Measurements from ENCODE around the gene SLC26A1. TPM values are rescaled to one million over a fixed set of nuclear protein-coding genes. Genes with fewer than 3 reads are reported as not detected.
A peak's percentile ranks its signal among the peaks of the same experiment; 100 is the strongest.

SLC26A1 gene
- total RNA-seq, 8 experiments from 2014 or later, result 0.60 to 6.3 (median 2.0) TPM

DNA sequence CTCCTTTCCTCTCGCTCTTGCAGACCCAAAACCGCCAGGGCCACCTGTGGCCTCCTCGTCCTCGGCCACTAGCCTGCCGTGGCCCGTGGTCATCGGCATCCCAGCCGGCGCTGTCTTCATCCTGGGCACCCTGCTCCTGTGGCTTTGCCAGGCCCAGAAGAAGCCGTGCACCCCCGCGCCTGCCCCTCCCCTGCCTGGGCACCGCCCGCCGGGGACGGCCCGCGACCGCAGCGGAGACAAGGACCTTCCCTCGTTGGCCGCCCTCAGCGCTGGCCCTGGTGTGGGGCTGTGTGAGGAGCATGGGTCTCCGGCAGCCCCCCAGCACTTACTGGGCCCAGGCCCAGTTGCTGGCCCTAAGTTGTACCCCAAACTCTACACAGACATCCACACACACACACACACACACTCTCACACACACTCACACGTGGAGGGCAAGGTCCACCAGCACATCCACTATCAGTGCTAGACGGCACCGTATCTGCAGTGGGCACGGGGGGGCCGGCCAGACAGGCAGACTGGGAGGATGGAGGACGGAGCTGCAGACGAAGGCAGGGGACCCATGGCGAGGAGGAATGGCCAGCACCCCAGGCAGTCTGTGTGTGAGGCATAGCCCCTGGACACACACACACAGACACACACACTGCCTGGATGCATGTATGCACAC is 31.8 kb upstream of the SLC26A1 start:
- WGBS, 10 experiments, result 68 to 93% methylated on average over 5 to 8 of the region's 32 CpGs; no CpG with 5 or more reads in 8 of the 10 experiments
- Histone ChIP-seq H3K4me1 (replicated peaks in 1 of 2) (peaks cover 18 to 23% of the 10 kb centered on the region in 2 donors), H3K4me3 (no peak overlapping the region), H3K27ac (no peak overlapping the region)
- no peak for ATAC-seq (replicated peaks in 6 of 8)
- in situ Hi-C loops (cut with MboI; ENCODE audit: low pct_unique_long_range_greater_than_20kb in 2 of 9, low sequenced_read_pairs in 9 of 9, unreplicated experiment in 9 of 9), result no loop called here

DNA sequence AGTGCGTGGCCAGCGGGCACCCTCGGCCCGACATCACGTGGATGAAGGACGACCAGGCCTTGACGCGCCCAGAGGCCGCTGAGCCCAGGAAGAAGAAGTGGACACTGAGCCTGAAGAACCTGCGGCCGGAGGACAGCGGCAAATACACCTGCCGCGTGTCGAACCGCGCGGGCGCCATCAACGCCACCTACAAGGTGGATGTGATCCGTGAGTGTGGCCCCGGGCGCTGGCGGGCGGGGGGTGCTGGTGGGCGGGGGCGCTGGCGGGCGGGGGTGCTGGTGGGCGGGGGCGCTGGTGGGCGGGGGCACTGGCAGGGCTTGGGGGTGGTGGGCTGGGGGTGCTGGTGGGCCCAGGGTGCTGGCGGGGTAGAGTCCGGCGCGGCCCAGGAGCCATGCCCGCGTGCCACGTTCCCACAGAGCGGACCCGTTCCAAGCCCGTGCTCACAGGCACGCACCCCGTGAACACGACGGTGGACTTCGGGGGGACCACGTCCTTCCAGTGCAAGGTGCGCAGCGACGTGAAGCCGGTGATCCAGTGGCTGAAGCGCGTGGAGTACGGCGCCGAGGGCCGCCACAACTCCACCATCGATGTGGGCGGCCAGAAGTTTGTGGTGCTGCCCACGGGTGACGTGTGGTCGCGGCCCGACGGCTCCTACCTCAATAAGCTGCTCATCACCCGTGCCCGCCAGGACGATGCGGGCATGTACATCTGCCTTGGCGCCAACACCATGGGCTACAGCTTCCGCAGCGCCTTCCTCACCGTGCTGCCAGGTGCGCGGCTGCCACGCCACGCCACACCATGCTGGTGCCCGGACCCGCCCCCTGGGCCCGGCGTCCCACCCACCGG is 30.9 kb upstream of the SLC26A1 start:
- peaks cover 24 to 30% of the 10 kb centered on the region in 2 donors for H3K4me1 ChIP-seq (replicated peaks in 1 of 2)
- no peak overlapping the region for H3K4me3 ChIP-seq
- ATAC-seq (replicated peaks in 6 of 8), result no peak
- in situ Hi-C loops (cut with MboI; ENCODE audit: low pct_unique_long_range_greater_than_20kb in 2 of 9, low sequenced_read_pairs in 9 of 9, unreplicated experiment in 9 of 9), result no loop called here
- no peak overlapping the region for H3K27ac ChIP-seq
- WGBS, 10 experiments, result 92 to 97% methylated on average over 5 to 6 of the region's 83 CpGs; no CpG with 5 or more reads in 8 of the 10 experiments

DNA sequence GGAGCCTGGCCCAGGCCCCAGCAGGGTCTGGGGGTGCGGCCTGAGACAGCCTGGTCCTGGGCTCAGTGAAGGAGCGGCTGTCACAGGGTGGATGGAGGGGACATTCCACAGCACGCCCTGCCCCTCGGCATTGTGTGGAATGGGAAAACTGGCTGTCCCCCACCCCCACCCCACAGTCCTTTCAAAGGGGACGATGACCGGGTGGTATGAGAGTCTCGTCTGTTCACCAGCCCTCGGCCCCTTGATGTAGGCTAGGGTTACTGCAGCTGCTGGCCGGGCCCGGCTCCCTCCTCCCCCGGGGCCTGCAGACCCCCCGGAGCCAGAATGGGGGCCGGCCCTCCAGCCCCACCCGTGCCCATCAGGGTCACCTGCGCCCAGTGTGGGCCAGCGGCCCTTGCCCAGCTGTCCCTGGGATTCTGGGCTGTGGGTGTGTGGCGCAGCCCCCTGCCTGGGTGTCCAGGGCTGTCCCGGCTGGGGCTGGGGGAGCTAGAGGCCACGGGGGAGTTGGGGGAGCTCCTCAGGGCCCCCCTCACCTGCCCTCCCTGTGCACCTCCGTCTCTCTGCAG is 30.0 kb upstream of the SLC26A1 start:
- 60 to 100% (median 100%) methylated on average over 2 of the region's 20 CpGs; no CpG with 5 or more reads in 7 of the 10 experiments for WGBS, 10 experiments
- no peak for ATAC-seq (replicated peaks in 6 of 8)
- Histone ChIP-seq H3K27ac (no peak overlapping the region), H3K4me3 (no peak overlapping the region), H3K4me1 (replicated peaks in 1 of 2) (peaks cover 34 to 40% of the 10 kb centered on the region in 2 donors)
- in situ Hi-C loops (cut with MboI; ENCODE audit: low pct_unique_long_range_greater_than_20kb in 2 of 9, low sequenced_read_pairs in 9 of 9, unreplicated experiment in 9 of 9), result no loop called here

DNA sequence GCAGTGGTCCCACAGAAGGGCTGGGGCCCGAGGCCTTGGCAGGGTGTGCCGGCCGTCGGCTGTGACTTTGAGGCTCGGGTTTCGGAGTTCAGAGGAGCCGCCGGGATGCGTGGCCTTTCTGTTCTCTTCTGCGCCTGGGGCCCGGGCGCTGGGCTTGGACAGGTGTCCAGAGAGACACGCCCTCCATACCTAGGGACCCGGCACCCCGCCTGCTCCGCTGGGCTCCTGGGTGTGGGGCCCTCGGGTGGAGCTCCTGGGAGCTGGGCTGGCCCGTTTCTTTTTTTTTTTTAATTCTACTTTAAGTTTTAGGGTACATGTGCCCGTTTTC is 29.5 kb upstream of the SLC26A1 start:
- WGBS, 10 experiments, result 100% methylated on average over 3 of the region's 19 CpGs; no CpG with 5 or more reads in 9 of the 10 experiments
- Histone ChIP-seq H3K4me1 (replicated peaks in 1 of 2) (peaks cover 34 to 42% of the 10 kb centered on the region in 2 donors), H3K27ac (no peak overlapping the region), H3K4me3 (no peak overlapping the region)
- peak in 2 of 8 experiments; percentile 8 to 11 for ATAC-seq (replicated peaks in 6 of 8)
- in situ Hi-C loops (cut with MboI; ENCODE audit: low pct_unique_long_range_greater_than_20kb in 2 of 9, low sequenced_read_pairs in 9 of 9, unreplicated experiment in 9 of 9), result no loop called here

DNA sequence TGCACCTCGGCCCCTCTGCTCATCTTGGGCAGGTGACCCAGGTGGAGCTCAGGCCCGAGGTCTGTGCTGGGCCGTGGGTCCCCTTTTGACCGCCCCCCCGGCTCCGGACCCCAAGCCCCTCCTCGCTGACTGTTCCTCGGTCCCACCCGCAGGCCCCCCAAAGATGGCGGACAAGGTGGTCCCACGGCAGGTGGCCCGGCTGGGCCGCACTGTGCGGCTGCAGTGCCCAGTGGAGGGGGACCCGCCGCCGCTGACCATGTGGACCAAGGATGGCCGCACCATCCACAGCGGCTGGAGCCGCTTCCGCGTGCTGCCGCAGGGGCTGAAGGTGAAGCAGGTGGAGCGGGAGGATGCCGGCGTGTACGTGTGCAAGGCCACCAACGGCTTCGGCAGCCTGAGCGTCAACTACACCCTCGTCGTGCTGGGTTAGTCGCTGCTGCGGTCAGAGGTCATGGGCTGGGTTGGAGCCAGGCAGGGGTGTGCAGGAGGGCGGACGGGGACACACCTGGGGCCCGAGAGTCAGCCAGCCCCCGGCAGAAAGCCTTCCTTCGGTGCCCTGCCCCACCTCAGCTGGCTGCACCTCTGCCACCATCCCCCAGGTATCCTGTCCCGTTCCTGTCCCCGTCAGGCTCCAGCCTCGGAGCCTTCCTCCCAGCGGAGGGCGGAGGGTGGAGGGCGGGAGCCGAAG is 29.0 kb upstream of the SLC26A1 start:
- no peak for ATAC-seq (replicated peaks in 6 of 8)
- no peak overlapping the region for H3K27ac ChIP-seq
- H3K4me1 ChIP-seq (replicated peaks in 1 of 2), result peaks cover 34 to 42% of the 10 kb centered on the region in 2 donors
- no peak overlapping the region for H3K4me3 ChIP-seq
- 80% methylated on average over 1 of the region's 46 CpGs; no CpG with 5 or more reads in 9 of the 10 experiments for WGBS, 10 experiments
- in situ Hi-C loops (cut with MboI; ENCODE audit: low pct_unique_long_range_greater_than_20kb in 2 of 9, low sequenced_read_pairs in 9 of 9, unreplicated experiment in 9 of 9), result no loop called here

DNA sequence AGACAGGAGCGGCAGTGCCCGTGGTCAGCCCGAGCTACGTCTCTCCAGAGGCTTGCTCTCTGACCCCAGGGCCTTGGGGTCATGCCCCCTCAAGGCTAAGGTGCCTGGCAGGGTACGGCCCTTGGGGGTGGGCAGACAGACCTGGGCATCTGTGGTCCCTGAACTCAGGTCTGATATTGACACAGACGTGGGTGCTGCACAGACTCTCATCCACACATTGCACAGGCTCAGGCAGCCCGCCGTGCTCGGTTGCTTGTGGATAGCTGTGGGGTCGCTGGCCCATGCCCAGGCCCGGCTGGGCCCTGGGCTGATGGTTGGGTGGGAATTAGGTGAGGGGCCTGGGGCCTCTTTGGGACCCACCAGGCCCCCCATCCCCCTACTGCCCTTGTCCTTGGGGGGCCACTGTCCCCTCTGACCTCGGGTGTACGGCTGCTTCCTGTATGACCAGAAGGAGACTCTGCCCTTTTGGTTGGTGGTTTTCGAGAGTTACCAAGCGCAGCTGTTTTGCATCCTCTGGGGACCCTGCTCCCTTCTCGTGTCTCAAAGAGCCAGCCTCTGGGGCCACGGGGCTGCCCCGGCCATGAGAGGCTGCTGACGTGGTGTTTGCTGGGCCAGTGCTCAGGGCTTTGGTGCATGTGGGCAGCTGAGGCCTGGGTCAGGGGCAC is 28.3 kb upstream of the SLC26A1 start:
- Histone ChIP-seq H3K4me1 (replicated peaks in 1 of 2) (peaks cover 40 to 41% of the 10 kb centered on the region in 2 donors), H3K4me3 (no peak overlapping the region), H3K27ac (no peak overlapping the region)
- 100% methylated on average over 1 of the region's 19 CpGs; no CpG with 5 or more reads in 9 of the 10 experiments for WGBS, 10 experiments
- in situ Hi-C loops (cut with MboI; ENCODE audit: low pct_unique_long_range_greater_than_20kb in 2 of 9, low sequenced_read_pairs in 9 of 9, unreplicated experiment in 9 of 9), result no loop called here
- ATAC-seq (replicated peaks in 6 of 8), result no peak

DNA sequence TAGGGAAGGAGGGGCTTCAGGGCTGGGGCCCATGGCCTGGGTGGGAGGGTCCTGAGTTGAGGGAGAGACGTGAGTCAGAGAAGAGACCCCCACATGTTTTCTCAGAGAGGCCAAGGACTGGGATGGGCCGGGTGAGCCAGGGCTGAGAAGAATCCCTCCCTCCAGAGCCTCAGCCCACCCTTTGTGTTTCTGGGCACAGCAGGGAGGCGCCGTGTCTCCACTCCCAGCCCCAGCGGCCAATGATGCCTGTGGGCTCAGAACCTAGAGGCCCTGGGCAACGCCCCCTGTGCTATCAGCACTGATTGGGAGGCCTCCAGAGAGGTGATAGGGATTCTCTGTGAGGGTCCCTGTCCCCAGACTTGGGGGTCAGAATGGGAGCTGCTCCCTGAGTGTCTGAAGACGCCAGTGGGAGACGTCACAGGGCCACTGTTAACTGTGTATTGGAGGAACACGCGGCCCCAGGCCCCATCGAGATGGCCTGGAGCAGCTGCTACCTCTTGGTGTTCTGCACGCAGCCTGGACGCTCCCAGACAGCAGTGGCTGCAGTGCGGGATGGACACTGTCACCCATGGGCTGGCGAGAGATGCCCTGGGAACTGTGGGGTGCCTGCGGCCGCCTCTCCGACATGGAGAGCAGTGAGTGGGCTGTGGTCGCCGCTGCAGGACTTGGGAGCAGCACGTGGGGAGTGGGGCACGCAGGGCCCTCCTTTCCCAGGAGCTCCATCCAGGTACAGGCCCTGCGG is 26.7 kb upstream of the SLC26A1 start:
- ATAC-seq (replicated peaks in 6 of 8), result peak; percentile 34 to 51 (median 42)
- 70 to 100% (median 82%) methylated on average over 2 to 11 of the region's 23 CpGs; no CpG with 5 or more reads in 7 of the 10 experiments for WGBS, 10 experiments
- in situ Hi-C loops (cut with MboI; ENCODE audit: low pct_unique_long_range_greater_than_20kb in 2 of 9, low sequenced_read_pairs in 9 of 9, unreplicated experiment in 9 of 9), result no loop called here
- H3K4me1 ChIP-seq (replicated peaks in 1 of 2), result peaks cover 51 to 54% of the 10 kb centered on the region in 2 donors
- no peak overlapping the region for H3K4me3 ChIP-seq
- no peak overlapping the region for H3K27ac ChIP-seq

DNA sequence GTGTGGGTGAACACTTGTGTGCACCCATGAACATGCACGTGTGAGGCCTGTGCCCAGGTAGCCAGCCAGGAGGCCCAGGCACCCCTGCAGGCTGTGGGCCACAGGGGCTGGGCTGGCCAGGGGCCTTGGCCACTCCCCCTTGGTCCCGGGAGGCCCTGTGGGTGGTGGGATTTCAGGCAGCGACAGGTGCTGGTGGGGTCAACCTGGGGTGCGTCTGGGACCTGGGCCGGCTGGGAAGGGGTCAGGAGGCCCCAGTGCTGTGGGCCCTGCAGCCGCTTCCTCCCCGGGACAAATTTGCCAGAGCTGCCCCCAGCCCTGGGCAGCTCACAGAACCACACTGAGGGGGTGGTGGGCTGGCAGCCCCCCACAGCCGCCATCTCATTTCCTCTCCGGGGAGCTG is 26.1 kb upstream of the SLC26A1 start:
- no CpG with 5 or more reads among the region's 9 CpGs for WGBS, 10 experiments
- no peak overlapping the region for H3K27ac ChIP-seq
- no peak overlapping the region for H3K4me3 ChIP-seq
- ATAC-seq (replicated peaks in 6 of 8), result no peak
- in situ Hi-C loops (cut with MboI; ENCODE audit: low pct_unique_long_range_greater_than_20kb in 2 of 9, low sequenced_read_pairs in 9 of 9, unreplicated experiment in 9 of 9), result no loop called here
- peaks cover 57 to 60% of the 10 kb centered on the region in 2 donors for H3K4me1 ChIP-seq (replicated peaks in 1 of 2)

DNA sequence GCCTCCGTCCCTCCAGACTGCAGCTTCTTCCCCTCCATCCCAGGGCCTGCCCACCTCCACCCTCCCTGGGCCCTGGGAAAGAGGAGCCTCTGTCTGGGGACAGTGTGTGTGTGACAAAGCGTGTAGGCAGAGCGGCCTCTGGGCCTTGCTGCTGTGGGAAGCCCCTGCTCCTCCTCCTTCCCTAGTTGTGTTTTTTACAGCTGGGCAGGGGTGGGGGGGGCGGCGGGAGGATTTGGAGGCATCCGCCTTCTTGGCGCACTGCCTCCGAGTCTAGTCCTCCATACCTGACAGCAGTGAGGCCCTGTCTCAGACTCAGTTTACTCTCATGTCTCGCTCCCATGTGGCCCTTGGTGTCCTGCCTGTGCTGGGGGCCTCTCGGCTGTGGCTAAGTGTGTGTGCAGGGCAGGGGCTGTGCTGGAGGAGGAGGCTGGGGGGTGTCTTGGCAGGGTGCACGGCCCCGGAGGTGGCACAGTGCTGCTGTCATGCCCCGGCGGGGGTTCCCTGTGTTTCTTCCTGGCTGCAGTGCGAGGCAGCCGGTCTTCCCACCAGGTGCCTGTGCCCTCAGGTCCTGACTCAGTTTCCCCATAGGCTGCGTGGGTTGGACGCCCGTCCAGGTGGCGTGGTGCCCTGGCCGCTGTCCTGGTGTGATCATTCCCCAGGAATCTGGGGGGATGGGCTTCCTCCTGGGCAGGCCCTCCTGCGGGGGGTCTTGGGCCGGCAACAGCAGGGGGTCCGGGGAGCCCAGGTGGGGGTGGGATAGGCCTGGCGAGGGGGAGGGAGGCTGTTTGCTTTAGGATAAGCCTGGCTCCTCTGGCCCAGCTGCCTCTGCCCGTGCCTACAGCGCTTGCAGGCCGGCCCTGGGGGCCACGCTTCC is 25.2 kb upstream of the SLC26A1 start:
- H3K27ac ChIP-seq, result no peak overlapping the region
- peaks cover 65 to 69% of the 10 kb centered on the region in 2 donors for H3K4me1 ChIP-seq (replicated peaks in 1 of 2)
- no peak overlapping the region for H3K4me3 ChIP-seq
- ATAC-seq (replicated peaks in 6 of 8), result peak in 5 of 8 experiments; percentile 5 to 30 (median 20)
- 90 to 100% (median 90%) methylated on average over 1 to 4 of the region's 29 CpGs; no CpG with 5 or more reads in 7 of the 10 experiments for WGBS, 10 experiments
- in situ Hi-C loops (cut with MboI; ENCODE audit: low pct_unique_long_range_greater_than_20kb in 2 of 9, low sequenced_read_pairs in 9 of 9, unreplicated experiment in 9 of 9), result no loop called here

DNA sequence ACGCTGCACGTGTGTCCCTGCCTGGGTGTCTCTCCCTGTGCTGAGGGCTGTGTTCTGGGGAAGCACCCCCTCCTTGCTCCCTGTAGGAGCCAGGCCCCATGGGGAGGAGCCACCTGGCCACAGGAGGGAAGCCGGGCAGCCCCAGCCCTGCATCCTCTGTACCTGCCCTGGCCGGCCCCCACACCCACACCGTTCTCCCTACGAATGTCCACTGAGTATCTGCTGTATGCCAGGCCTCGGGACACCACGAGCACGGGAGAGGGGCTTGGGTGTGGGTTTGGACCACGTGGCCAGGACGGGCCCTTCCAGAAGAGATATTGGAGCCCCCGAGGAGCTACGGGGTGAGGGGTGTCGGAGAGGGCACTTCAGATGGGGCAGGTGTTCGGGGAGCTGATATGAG is 24.5 kb upstream of the SLC26A1 start:
- H3K4me1 ChIP-seq (replicated peaks in 1 of 2), result peaks cover 65 to 70% of the 10 kb centered on the region in 2 donors
- H3K4me3 ChIP-seq, result no peak overlapping the region
- WGBS, 10 experiments, result 100% methylated on average over 2 of the region's 15 CpGs; no CpG with 5 or more reads in 9 of the 10 experiments
- no peak for ATAC-seq (replicated peaks in 6 of 8)
- H3K27ac ChIP-seq, result no peak overlapping the region
- in situ Hi-C loops (cut with MboI; ENCODE audit: low pct_unique_long_range_greater_than_20kb in 2 of 9, low sequenced_read_pairs in 9 of 9, unreplicated experiment in 9 of 9), result no loop called here

DNA sequence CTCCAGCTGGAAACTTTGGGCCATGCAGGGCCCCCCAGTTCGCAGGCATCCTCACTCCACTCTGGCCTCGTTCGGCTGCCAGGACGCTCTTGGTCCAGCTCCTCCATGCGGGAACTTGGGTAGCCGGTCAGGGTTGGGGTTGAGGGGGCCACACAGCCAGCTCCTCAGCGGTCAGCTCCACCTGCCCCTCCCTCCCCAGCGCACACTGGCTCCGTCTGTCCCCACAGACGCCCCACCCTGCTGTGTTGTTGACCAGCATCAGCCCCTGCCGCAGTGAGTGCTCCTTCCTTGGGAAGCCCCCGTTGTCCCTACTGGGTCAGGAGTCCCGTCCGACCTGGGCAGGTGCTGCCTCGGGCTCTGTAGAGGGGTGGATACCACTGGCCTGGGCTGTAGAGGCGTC is 24.0 kb upstream of the SLC26A1 start:
- Histone ChIP-seq H3K4me1 (replicated peaks in 1 of 2) (peaks cover 65 to 72% of the 10 kb centered on the region in 2 donors), H3K27ac (no peak overlapping the region), H3K4me3 (no peak overlapping the region)
- ATAC-seq (replicated peaks in 6 of 8), result no peak
- in situ Hi-C loops (cut with MboI; ENCODE audit: low pct_unique_long_range_greater_than_20kb in 2 of 9, low sequenced_read_pairs in 9 of 9, unreplicated experiment in 9 of 9), result no loop called here
- WGBS, 10 experiments, result no CpG with 5 or more reads among the region's 16 CpGs

All from motor neuron (in vitro differentiated cells).